ENCODE results near the gene OR51V1.
A peak's percentile ranks its signal among the peaks of the same experiment; 100 is the strongest.
"Not testable (repeated sequence)": the region's sequence is repeated elsewhere in the genome, so short reads cannot be mapped to it uniquely, and the experiment has no call there.

Gene OR51V1, protein sequence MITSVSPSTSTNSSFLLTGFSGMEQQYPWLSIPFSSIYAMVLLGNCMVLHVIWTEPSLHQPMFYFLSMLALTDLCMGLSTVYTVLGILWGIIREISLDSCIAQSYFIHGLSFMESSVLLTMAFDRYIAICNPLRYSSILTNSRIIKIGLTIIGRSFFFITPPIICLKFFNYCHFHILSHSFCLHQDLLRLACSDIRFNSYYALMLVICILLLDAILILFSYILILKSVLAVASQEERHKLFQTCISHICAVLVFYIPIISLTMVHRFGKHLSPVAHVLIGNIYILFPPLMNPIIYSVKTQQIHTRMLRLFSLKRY

DNA sequence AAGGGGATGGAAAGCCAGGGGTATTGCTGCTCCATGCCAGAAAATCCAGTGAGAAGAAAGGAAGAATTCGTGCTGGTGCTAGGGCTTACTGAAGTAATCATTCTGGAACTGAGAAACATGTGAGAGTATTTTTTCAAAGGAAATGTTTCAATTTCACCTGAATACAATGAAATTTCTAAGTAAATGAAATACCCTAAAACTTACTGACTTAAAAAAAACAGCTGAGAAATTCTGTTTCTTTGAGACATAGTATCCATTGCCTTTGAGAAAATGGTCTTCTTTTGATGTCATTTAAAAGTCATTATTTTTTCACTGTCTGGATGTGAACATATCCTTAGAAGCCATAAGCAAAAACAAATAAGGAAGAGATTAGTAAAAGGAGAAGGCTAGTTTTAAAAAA, at the start of gene OR51V1:
Gene OR51V1, minus strand, starts transcription at position 101 of the 400 bp plus-strand sequence. Its CDS starts 0 bp downstream, at position 101.
- no peak for DNase-seq

GRCh38 chr11:5249807-5250396, 49.4 kb upstream of the OR51V1 start, which contains the start of gene HBG1:
TSS of gene HBG1 (minus strand) at chr11:5249857. CDS start at chr11:5249804, 53 bp downstream.
- not testable (repeated sequence) for DNase-seq

DNA sequence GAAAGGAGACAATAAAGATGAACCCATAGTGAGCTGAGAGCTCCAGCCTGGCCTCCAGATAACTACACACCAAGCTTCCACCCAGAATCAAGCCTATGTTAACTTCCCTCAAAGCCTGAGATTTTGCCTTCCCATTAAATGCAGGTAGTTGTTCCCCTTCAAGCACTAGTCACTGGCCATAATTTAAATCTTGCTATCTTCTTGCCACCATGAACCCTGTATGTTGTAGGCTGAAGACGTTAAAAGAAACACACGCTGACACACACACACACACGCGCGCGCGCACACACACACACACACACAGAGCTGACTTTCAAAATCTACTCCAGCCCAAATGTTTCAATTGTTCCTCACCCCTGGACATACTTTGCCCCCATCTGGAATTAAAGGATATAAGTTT, 48.0 kb upstream of the OR51V1 start:
- DNase-seq: not testable (repeated sequence)

GRCh38 chr11:5247472-5248192, 47.1 kb upstream of the OR51V1 start:
- DNase-seq: no peak

GRCh38 chr11:5246772-5247471, 46.4 kb upstream of the OR51V1 start:
- peak; percentile 12 for DNase-seq

GRCh38 chr11:5245155-5245554, 44.7 kb upstream of the OR51V1 start:
- no peak for DNase-seq

DNA sequence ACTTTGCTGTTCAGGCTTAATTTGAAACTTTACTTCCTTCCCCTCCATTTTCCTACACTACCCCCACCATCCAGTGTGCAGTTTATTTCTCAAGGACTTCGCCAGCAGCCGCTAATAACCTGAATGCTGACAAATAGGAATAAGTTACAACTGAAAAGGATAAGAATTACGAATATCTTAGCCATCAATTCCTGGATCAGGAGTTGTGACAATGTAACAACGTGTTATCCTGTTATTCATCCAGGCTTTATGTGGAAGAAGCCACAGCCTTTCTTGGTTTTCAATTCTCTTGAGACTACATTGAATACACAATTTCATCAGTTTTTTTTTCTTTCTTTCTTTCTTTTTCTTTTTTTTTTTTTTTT, 43.3 kb upstream of the OR51V1 start:
- no peak for DNase-seq

- DNase-seq: no peak
Observed at GRCh38 chr11:5242933-5243815, 42.7 kb upstream of the OR51V1 start.

- DNase-seq: no peak
Observed at GRCh38 chr11:5242208-5242607, 41.7 kb upstream of the OR51V1 start.

DNA sequence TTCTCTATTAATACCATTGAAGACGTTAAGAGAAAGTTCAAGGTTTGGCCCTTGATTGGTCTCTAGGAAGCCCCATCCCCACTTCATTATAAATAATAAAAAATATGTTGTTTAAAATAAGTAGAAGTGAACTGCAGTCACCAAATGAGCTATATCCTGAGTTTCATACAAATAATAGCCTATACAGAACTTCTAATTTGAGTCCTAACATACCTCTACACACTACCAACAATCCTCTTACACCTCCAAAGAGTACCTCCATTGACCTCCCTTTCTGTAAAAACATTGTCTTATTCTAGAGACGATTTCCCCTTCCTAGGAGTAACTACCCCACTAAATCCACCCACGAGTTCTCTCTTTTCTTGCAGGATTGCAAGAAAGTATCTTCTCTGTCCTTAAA, 41.0 kb upstream of the OR51V1 start:
- no peak for DNase-seq

GRCh38 chr11:5240458-5240857, 40.0 kb upstream of the OR51V1 start:
- DNase-seq: no peak

- DNase-seq: no peak
Observed at GRCh38 chr11:5240056-5240455, 39.6 kb upstream of the OR51V1 start.

DNA sequence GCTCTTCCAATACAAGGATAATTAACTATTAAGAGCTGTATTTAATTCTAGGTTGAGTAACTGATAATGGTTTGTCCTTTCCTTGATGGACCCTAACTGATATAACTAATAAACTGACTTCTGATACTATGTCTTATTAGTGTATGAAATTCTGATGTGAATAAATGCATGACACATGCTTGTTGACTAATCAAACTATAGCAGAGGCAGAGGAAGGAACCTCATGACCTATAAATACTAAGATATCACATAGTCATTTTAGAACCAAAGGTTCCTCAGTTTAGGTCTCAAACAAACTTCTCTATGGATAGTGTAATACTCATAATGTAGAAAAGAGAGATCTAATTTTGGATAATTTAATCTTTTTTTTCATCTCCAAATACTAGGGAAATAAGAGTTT, 38.6 kb upstream of the OR51V1 start:
- no peak for DNase-seq

GRCh38 chr11:5238486-5238885, 38.0 kb upstream of the OR51V1 start:
- DNase-seq: no peak

GRCh38 chr11:5237420-5237819, 36.9 kb upstream of the OR51V1 start:
- DNase-seq: no peak

- DNase-seq: no peak
Observed at GRCh38 chr11:5235364-5236095, 35.0 kb upstream of the OR51V1 start.

- DNase-seq: peak; percentile 18
Observed at GRCh38 chr11:5234381-5234834, 33.9 kb upstream of the OR51V1 start, which contains the start of gene HBD. TSS of gene HBD (minus strand) at chr11:5234483. CDS start at chr11:5234433, 50 bp downstream.

- no peak for DNase-seq
Observed at GRCh38 chr11:5233307-5233706, 32.8 kb upstream of the OR51V1 start.

DNA sequence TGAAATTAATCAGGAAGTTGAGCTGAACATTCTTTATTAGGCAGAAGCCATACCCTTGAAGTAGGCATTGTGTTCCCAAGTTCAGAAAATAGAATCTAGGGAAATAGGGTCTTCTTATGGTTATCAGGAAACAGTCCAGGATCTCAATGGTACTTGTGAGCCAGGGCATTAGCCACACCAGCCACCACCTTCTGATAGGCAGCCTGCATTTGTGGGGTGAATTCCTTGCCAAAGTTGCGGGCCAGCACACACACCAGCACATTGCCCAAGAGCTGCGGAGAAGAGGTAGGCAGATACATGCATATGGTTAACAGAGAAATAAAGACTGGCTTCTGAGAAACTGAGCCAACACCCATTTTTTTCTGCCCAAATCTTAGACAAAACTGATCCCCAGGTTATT, 32.3 kb upstream of the OR51V1 start:
- no peak for DNase-seq

- DNase-seq: no peak
Observed at GRCh38 chr11:5232176-5232575, 31.7 kb upstream of the OR51V1 start.

DNA sequence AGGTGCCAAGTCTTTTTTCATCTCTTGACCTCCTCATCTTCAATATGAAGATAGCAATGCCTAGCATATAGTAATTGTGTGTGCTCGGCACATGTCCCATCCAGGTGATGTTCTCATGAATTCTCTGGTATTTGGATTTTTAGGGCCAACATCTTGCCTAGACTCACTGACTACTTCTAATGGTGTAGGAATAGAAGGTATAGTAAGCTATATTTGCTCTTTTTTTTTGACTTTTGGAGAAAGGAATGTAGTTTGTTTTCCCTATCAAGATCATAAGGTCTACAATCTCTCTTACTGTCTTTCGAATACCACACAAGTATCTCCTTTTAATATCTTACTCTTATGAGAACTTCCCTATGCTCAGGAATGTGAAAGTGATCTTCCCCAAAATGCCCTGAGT, 30.6 kb upstream of the OR51V1 start:
- DNase-seq: no peak
